ENCODE results near the gene POF1B.

Gene POF1B

GRCh38 chrX:85243155-85243554 is 136.3 kb downstream of the POF1B start:
- no peak for DNase-seq (ENCODE audit: low spot score)
